ENCODE data around the gene BACE2. TPM values are rescaled to one million over a fixed set of nuclear protein-coding genes. Genes with fewer than 3 reads are reported as not detected.

The BACE2 gene
- total RNA-seq, 1 experiment from 2014 or later = 14.2 TPM

DNA sequence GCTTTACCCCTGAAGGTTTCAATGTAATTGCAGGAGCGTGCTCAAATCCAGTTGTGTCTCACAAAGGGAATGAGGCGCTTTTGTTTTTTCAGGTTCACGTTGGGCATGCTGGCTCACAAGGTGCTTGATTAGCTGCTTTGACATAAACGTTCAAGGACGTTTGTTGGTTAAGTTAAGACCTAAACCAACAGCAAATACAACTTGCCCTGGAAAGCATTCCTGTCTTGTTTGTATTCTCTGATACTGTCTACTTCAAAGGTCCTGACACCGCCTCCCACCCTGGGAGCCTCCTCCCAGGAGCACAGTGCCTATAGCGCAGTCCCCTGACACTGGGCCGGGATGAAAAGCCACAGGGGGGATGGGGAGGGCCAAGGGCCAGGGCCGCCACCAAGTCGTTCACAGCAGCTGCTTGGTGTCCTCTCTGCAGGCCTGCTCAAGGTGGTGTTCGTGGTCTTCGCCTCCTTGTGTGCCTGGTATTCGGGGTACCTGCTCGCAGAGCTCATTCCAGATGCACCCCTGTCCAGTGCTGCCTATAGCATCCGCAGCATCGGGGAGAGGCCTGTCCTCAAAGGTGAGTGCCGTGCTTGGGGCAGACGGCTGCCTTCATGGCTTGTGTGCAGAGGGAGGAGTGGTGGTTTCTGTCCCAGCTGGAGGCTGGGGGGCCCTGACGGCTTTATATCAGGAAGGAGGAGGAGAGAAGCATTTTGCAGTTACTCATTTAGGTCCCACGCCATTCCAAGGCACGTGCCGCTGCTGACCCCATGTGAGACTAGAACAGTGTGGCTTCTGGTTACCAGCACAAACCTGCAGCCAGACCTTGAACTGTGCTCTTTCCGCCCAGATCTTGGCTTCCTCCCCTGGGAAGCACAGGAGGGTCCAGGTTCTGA lies 154.8 kb downstream of the BACE2 start:
- H3K4me3 ChIP-seq (ENCODE audit: insufficient read depth, low read depth, low read length) = no peak overlapping the region
- H3K27me3 ChIP-seq (ENCODE audit: control insufficient read depth, insufficient read depth, low read length) = peaks cover under 1% of the 10 kb centered on the region; the same call in 1 of the 2 replicates
- peak; percentile 58 for DNase-seq
- no peaks in the 10 kb centered on the region for H3K36me3 ChIP-seq (replicated peaks; ENCODE audit: control insufficient read depth, insufficient read depth, low read length)

DNA sequence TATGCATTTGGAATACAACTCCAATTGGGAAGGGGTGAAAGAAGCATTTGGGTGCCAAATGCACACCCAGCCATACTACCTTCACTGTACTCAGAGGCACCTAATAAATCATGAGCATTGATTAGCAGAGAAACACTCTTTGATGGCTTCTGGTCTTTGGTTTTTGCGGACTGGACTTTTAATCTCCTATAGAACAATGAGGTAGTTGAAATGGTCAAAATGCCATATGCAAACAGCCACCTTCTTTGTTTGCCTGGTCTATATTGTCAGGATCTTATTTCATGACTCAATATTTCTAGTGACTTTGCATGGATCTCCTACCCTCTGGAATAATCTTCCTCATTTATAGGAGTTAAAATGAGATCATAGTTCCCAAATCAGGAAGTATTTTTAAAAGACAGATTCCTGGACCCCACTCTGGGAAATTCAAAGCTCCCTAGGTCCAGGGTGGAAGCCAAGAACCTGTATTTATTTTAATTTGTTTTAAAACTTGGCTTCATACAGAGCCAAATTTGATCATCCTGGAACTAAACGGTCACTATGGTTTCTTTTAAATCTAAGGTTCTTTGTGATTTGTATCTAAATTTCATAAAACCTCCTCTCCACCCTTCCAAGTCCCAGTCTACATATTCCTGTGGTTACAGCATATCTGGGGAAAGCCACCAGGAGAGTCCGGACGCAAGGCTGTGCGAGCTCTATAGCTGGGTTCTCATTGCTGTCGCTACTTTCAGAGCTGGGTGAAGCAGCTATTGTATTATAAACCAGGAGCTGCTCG lies 157.4 kb downstream of the BACE2 start:
- DNase-seq = no peak
- H3K4me3 ChIP-seq (ENCODE audit: insufficient read depth, low read depth, low read length) = no peak overlapping the region
- no peaks in the 10 kb centered on the region for H3K36me3 ChIP-seq (replicated peaks; ENCODE audit: control insufficient read depth, insufficient read depth, low read length)
- no peaks in the 10 kb centered on the region; the same call in 1 of the 2 replicates for H3K27me3 ChIP-seq (ENCODE audit: control insufficient read depth, insufficient read depth, low read length)

- H3K4me3 ChIP-seq (ENCODE audit: insufficient read depth, low read depth, low read length) = no peak overlapping the region
- H3K27me3 ChIP-seq (ENCODE audit: control insufficient read depth, insufficient read depth, low read length) = no peaks in the 10 kb centered on the region; the same call in 1 of the 2 replicates
- no peaks in the 10 kb centered on the region for H3K36me3 ChIP-seq (replicated peaks; ENCODE audit: control insufficient read depth, insufficient read depth, low read length)
- no peak for DNase-seq
Measured at GRCh38 chr21:41326414-41327080, 158.6 kb downstream of the BACE2 start.

- DNase-seq = no peak
- no peak overlapping the region for H3K4me3 ChIP-seq (ENCODE audit: insufficient read depth, low read depth, low read length)
- H3K36me3 ChIP-seq (replicated peaks; ENCODE audit: control insufficient read depth, insufficient read depth, low read length) = no peaks in the 10 kb centered on the region
- H3K27me3 ChIP-seq (ENCODE audit: control insufficient read depth, insufficient read depth, low read length) = no peaks in the 10 kb centered on the region; the same call in 1 of the 2 replicates
Measured at GRCh38 chr21:41327753-41328152, 159.8 kb downstream of the BACE2 start.

GRCh38 chr21:41328660-41329607 lies 161.0 kb downstream of the BACE2 start:
- DNase-seq = no peak
- Histone ChIP-seq H3K27me3 (ENCODE audit: control insufficient read depth, insufficient read depth, low read length) (no peaks in the 10 kb centered on the region; the same call in 1 of the 2 replicates), H3K36me3 (replicated peaks; ENCODE audit: control insufficient read depth, insufficient read depth, low read length) (no peaks in the 10 kb centered on the region), H3K4me3 (ENCODE audit: insufficient read depth, low read depth, low read length) (no peak overlapping the region)

Other genes with a start within 250 kb of the BACE2 start
- 0.31 and 0.55 TPM in 2 replicates for gene FAM3B, start 148.6 kb downstream of the BACE2 start, total RNA-seq (2014; rRNA removed; shearing (Covaris generic))
- gene MX2, start 193.9 kb downstream of the BACE2 start, total RNA-seq (2014; rRNA removed; shearing (Covaris generic)) = 0.45 and 2.1 TPM in 2 replicates